Measurements from ENCODE around the gene SOX6. TPM values are rescaled to one million over a fixed set of nuclear protein-coding genes. Genes with fewer than 3 reads are reported as not detected.

The SOX6 gene
- polyA plus RNA-seq, 1 of the 3 experiments (the other 2 are of a cell fraction), result 0.03 TPM

DNA sequence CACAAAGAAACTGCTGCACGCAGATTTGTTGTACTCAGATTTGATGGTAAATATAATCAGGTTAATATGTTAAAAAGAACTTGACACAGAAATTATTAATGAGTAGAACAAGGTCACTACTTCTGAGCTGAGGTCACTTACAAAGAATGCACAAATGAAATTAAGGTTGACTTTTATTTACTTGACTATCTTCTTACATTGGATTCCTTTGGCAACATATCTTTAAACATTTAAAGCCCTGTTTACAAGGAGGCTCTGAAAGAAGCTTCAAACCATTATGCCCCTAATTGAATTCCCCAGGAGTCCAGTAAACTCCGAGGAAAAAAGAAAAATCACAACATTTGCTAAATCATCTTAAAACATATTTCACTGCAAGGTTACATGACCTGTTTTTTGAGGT lies 245.5 kb downstream of the SOX6 start:
- H2AFZ ChIP-seq (ENCODE audit: low read depth), result no peak overlapping the region
- no peaks in the 10 kb centered on the region for H3K79me2 ChIP-seq (ENCODE audit: insufficient read depth)
- H3K4me3 ChIP-seq (ENCODE audit: low read depth in 2 of 2, low read length in 1 of 2), result no peak overlapping the region
- no peaks in the 10 kb centered on the region for H3K9me2 ChIP-seq
- no peaks in the 10 kb centered on the region for H3K27me3 ChIP-seq (ENCODE audit: insufficient read depth)
- H3K9ac ChIP-seq, result no peak overlapping the region
- no peak for DNase-seq
- no peaks in the 10 kb centered on the region for H3K36me3 ChIP-seq (replicated peaks in 1 of 2; ENCODE audit: control insufficient read depth in 1 of 2, insufficient read depth in 2 of 2, low read length in 1 of 2)
- H3K4me1 ChIP-seq (ENCODE audit: control insufficient read depth in 1 of 2, insufficient read depth in 2 of 2, low read depth in 1 of 2, low read length in 1 of 2), result peaks cover 0 to 5% of the 10 kb centered on the region in 2 experiments; a peak in 2 of 4 replicates
- ChIA-PET CTCF (interaction anchor here (0.8 to 1.7 kb wide), 6 partner anchors 11 to 55 kb away, joined by 3 to 6 read pairs (median 3); no protein-coding TSS in a partner anchor), POLR2A (no interaction called here)
- no peak overlapping the region for H3K27ac ChIP-seq (ENCODE audit: low read depth in 2 of 2, low read length in 1 of 2)
- whole genome bisulfite sequencing (ENCODE audit: low lambda C conversion rate), result 34% methylated on average over 2 of the region's 2 CpGs
- no peak for TF ChIP-seq MXI1 (IDR thresholded peaks at IDR 0.05; ENCODE audit: low read depth, low read length)
- TF ChIP-seq GABPA (IDR thresholded peaks at IDR 0.05; ENCODE audit: low read depth), result no peak
- TF ChIP-seq, protein P1, sequence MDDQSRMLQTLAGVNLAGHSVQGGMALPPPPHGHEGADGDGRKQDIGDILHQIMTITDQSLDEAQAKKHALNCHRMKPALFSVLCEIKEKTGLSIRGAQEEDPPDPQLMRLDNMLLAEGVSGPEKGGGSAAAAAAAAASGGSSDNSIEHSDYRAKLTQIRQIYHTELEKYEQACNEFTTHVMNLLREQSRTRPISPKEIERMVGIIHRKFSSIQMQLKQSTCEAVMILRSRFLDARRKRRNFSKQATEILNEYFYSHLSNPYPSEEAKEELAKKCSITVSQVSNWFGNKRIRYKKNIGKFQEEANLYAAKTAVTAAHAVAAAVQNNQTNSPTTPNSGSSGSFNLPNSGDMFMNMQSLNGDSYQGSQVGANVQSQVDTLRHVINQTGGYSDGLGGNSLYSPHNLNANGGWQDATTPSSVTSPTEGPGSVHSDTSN (IDR thresholded peaks at IDR 0.05), result no peak
- no peak for TF ChIP-seq MEF2A (IDR thresholded peaks at IDR 0.05; ENCODE audit: borderline replicate concordance, low read depth)
- TF ChIP-seq FOXJ3 (CRISPR knock-in tag; IDR thresholded peaks at IDR 0.05), result no peak
- no peak for TF ChIP-seq SIN3A (IDR thresholded peaks at IDR 0.05; ENCODE audit: borderline replicate concordance, low read depth, low read length)
- TF ChIP-seq TCF12 (IDR thresholded peaks at IDR 0.05), result no peak
- no peak for TF ChIP-seq NFIC (IDR thresholded peaks at IDR 0.05; ENCODE audit: borderline replicate concordance)
- TF ChIP-seq RXRA (IDR thresholded peaks at IDR 0.05; ENCODE audit: borderline replicate concordance, low read depth), result no peak
- TF ChIP-seq ELF1 (IDR thresholded peaks at IDR 0.05), result no peak
- no peak for TF ChIP-seq EP300 (IDR thresholded peaks at IDR 0.05; ENCODE audit: borderline replicate concordance in 1 of 2, low read depth in 1 of 2, low read length in 1 of 2)
- TF ChIP-seq FOSL2 (IDR thresholded peaks at IDR 0.05; ENCODE audit: borderline replicate concordance, low read depth), result no peak
- TF ChIP-seq NRF1 (IDR thresholded peaks at IDR 0.05; ENCODE audit: low read depth, low read length), result no peak
- TF ChIP-seq, protein P2, sequence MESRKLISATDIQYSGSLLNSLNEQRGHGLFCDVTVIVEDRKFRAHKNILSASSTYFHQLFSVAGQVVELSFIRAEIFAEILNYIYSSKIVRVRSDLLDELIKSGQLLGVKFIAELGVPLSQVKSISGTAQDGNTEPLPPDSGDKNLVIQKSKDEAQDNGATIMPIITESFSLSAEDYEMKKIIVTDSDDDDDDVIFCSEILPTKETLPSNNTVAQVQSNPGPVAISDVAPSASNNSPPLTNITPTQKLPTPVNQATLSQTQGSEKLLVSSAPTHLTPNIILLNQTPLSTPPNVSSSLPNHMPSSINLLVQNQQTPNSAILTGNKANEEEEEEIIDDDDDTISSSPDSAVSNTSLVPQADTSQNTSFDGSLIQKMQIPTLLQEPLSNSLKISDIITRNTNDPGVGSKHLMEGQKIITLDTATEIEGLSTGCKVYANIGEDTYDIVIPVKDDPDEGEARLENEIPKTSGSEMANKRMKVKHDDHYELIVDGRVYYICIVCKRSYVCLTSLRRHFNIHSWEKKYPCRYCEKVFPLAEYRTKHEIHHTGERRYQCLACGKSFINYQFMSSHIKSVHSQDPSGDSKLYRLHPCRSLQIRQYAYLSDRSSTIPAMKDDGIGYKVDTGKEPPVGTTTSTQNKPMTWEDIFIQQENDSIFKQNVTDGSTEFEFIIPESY (IDR thresholded peaks at IDR 0.05; ENCODE audit: borderline replicate concordance, low read depth), result no peak
- TF ChIP-seq, protein P3, sequence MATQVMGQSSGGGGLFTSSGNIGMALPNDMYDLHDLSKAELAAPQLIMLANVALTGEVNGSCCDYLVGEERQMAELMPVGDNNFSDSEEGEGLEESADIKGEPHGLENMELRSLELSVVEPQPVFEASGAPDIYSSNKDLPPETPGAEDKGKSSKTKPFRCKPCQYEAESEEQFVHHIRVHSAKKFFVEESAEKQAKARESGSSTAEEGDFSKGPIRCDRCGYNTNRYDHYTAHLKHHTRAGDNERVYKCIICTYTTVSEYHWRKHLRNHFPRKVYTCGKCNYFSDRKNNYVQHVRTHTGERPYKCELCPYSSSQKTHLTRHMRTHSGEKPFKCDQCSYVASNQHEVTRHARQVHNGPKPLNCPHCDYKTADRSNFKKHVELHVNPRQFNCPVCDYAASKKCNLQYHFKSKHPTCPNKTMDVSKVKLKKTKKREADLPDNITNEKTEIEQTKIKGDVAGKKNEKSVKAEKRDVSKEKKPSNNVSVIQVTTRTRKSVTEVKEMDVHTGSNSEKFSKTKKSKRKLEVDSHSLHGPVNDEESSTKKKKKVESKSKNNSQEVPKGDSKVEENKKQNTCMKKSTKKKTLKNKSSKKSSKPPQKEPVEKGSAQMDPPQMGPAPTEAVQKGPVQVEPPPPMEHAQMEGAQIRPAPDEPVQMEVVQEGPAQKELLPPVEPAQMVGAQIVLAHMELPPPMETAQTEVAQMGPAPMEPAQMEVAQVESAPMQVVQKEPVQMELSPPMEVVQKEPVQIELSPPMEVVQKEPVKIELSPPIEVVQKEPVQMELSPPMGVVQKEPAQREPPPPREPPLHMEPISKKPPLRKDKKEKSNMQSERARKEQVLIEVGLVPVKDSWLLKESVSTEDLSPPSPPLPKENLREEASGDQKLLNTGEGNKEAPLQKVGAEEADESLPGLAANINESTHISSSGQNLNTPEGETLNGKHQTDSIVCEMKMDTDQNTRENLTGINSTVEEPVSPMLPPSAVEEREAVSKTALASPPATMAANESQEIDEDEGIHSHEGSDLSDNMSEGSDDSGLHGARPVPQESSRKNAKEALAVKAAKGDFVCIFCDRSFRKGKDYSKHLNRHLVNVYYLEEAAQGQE (IDR thresholded peaks at IDR 0.05; ENCODE audit: low read depth, low read length), result no peak
- TF ChIP-seq, protein P4, sequence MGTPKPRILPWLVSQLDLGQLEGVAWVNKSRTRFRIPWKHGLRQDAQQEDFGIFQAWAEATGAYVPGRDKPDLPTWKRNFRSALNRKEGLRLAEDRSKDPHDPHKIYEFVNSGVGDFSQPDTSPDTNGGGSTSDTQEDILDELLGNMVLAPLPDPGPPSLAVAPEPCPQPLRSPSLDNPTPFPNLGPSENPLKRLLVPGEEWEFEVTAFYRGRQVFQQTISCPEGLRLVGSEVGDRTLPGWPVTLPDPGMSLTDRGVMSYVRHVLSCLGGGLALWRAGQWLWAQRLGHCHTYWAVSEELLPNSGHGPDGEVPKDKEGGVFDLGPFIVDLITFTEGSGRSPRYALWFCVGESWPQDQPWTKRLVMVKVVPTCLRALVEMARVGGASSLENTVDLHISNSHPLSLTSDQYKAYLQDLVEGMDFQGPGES (IDR thresholded peaks at IDR 0.05; ENCODE audit: low read depth, low read length), result no peak
- no peak for TF ChIP-seq CHD2 (IDR thresholded peaks at IDR 0.05; ENCODE audit: low read length, partially characterized antibody)
- TF ChIP-seq JUND (IDR thresholded peaks at IDR 0.05), result no peak
- no peak for TF ChIP-seq SMC3 (IDR thresholded peaks at IDR 0.05; ENCODE audit: low read depth, low read length)
- no peaks in the 10 kb centered on the region for H3K9me3 ChIP-seq
- no peak overlapping the region for H3K4me2 ChIP-seq
- H4K20me1 ChIP-seq (ENCODE audit: insufficient read depth), result no peaks in the 10 kb centered on the region
- no peaks in the 10 kb centered on the region for H3F3A ChIP-seq (replicated peaks; ENCODE audit: insufficient read depth)

Measured in SK-N-SH (cell line).